Neuronal stem cell (in vitro differentiated cells): Measurements from ENCODE around the gene GPR162.

Source experiments
- DNase-seq: peaks from one replicate; pipeline ENCODE4 v3.0.0-alpha.2; 2013; ENCODE audit warnings: low spot score
- H2AFZ ChIP-seq: one replicate; pipeline ENCODE4 v1.6.1; 2013; ENCODE audit warnings: mild to moderate bottlenecking, low read length, inconsistent platforms
- H2AK5ac ChIP-seq: 2 replicates; pipeline ENCODE4 v1.6.1; 2013; ENCODE audit warnings: low read depth, mild to moderate bottlenecking, inconsistent platforms, low read length, moderate library complexity, mixed read lengths
- H2BK120ac ChIP-seq: 2 replicates; pipeline ENCODE4 v1.6.1; 2013; ENCODE audit warnings: low read depth, mild to moderate bottlenecking, inconsistent platforms, low read length, moderate library complexity, mixed read lengths
- H2BK12ac ChIP-seq: one replicate; pipeline ENCODE4 v1.6.1; 2013; ENCODE audit warnings: low read length, inconsistent platforms
- H2BK15ac ChIP-seq: 2 replicates; pipeline ENCODE4 v1.6.1; 2013; ENCODE audit warnings: mild to moderate bottlenecking, low read length, inconsistent platforms, mixed read lengths
- H2BK5ac ChIP-seq: one replicate; pipeline ENCODE4 v1.6.1; 2013; ENCODE audit warnings: inconsistent platforms, mild to moderate bottlenecking, low read length, moderate library complexity
- H3K14ac ChIP-seq: one replicate; pipeline ENCODE4 v1.6.1; 2013; ENCODE audit warnings: low read length, inconsistent platforms
- H3K18ac ChIP-seq: 2 replicates; pipeline ENCODE4 v1.6.1; 2013; ENCODE audit warnings: low read length, inconsistent platforms
- H3K23ac ChIP-seq: 2 replicates; pipeline ENCODE4 v1.6.1; 2013; ENCODE audit warnings: low read depth, mild to moderate bottlenecking, mixed read lengths, low read length, inconsistent platforms; ENCODE audit not compliant: poor library complexity
- H3K27ac ChIP-seq: replicated peaks from 3 replicates; pipeline ENCODE4 v1.5.1; 2013; ENCODE audit warnings: low read length, inconsistent platforms
- H3K27me3 ChIP-seq, 3 experiments: 2 replicates each; pipeline ENCODE4 v1.6.1; 2013; ENCODE audit warnings: low read length in 3 of 3, mild to moderate bottlenecking in 2 of 3, inconsistent platforms in 1 of 3, low read depth in 1 of 3, mixed read lengths in 1 of 3, moderate library complexity in 1 of 3; ENCODE audit not compliant: control insufficient read depth in 3 of 3, insufficient read depth in 3 of 3
- H3K36me3 ChIP-seq, 2 donors: replicated peaks in 1 of 2; 2 replicates each; pipeline ENCODE4 v1.6.1; 2013; ENCODE audit warnings: low read length in 2 of 2; ENCODE audit not compliant: control insufficient read depth in 2 of 2, insufficient read depth in 2 of 2
- H3K4ac ChIP-seq: 2 replicates; pipeline ENCODE4 v1.6.1; 2013; ENCODE audit warnings: inconsistent platforms, mild to moderate bottlenecking, low read length, moderate library complexity
- H3K4me1 ChIP-seq, 2 donors: 1 replicate in 1 of 2; 2 replicates in 1 of 2; pipeline ENCODE4 v1.6.1; 2013; ENCODE audit warnings: low read length in 2 of 2, low read depth in 1 of 2; ENCODE audit not compliant: control insufficient read depth in 2 of 2, insufficient read depth in 1 of 2
- H3K4me2 ChIP-seq: one replicate; pipeline ENCODE4 v1.6.1; 2013; ENCODE audit warnings: mild to moderate bottlenecking, low read length, inconsistent platforms; ENCODE audit not compliant: insufficient read depth, poor library complexity, severe bottlenecking
- H3K4me3 ChIP-seq, 2 donors: 2 replicates each; pipeline ENCODE4 v1.5.1; 2013; ENCODE audit warnings: low read length in 2 of 2, mild to moderate bottlenecking in 2 of 2, inconsistent platforms in 1 of 2, moderate library complexity in 1 of 2
- H3K79me1 ChIP-seq: one replicate; pipeline ENCODE4 v1.6.1; 2013; ENCODE audit warnings: low read depth, mild to moderate bottlenecking, inconsistent platforms, low read length, moderate library complexity
- H3K9ac ChIP-seq: one replicate; pipeline ENCODE4 v1.6.1; 2013; ENCODE audit warnings: mild to moderate bottlenecking, low read depth, low read length, inconsistent platforms; ENCODE audit not compliant: poor library complexity
- H3K9me3 ChIP-seq, 2 donors: replicated peaks in 1 of 2; 2 replicates each; pipeline versions ENCODE3 to v1.6.1; 2013; ENCODE audit warnings: low read length in 2 of 2, mild to moderate bottlenecking in 2 of 2, inconsistent platforms in 1 of 2, low read depth in 1 of 2, mixed read lengths in 1 of 2, moderate library complexity in 1 of 2; ENCODE audit not compliant: control insufficient read depth in 2 of 2, insufficient read depth in 1 of 2
- H4K8ac ChIP-seq: one replicate; pipeline ENCODE4 v1.6.1; 2013; ENCODE audit warnings: low read depth, mild to moderate bottlenecking, inconsistent platforms, low read length, moderate library complexity
- H4K91ac ChIP-seq: one replicate; pipeline ENCODE4 v1.6.1; 2013; ENCODE audit warnings: low read length, low read depth, mild to moderate bottlenecking, inconsistent platforms; ENCODE audit not compliant: poor library complexity
- WGBS, 2 donors: extraction: QIAGEN DNeasy Blood & Tissue Kit; methylation state at CpG; one replicate each; pipeline ENCODE4 v1.1.7; 2013; ENCODE audit warnings: missing lambda C conversion rate in 2 of 2, mixed read lengths in 1 of 2; ENCODE audit not compliant: insufficient read length in 2 of 2, insufficient replicate concordance in 1 of 2; ENCODE audit errors: extremely low coverage in 2 of 2; 5-methylcytosine and 5-hydroxymethylcytosine counted together

Gene GPR162

GRCh38 chr12:6827437-6827911 is 5.9 kb downstream of the GPR162 start:
- H3K27ac ChIP-seq = peak overlapping the region; percentile 83
- peak overlapping the region; percentile 75 for H2BK12ac ChIP-seq
- H3K9ac ChIP-seq = no peak overlapping the region
- peak overlapping the region; percentile 38 for H3K4me2 ChIP-seq
- H3K36me3 ChIP-seq = peaks cover 29% of the 10 kb centered on the region in 2 donors
- peak overlapping the region; percentile 63 for H3K18ac ChIP-seq
- peak overlapping the region; percentile 71 for H3K4ac ChIP-seq
- H4K8ac ChIP-seq = no peak overlapping the region
- peak overlapping the region in 1 of 2 donors; percentile 25 for H3K4me3 ChIP-seq
- no peak overlapping the region for H2BK5ac ChIP-seq
- peak overlapping the region; percentile 82 for H2BK15ac ChIP-seq
- H2AK5ac ChIP-seq = peak overlapping the region; percentile 96
- peak; percentile 83 for DNase-seq
- H3K23ac ChIP-seq = no peak overlapping the region
- no CpG with 5 or more reads among the region's 8 CpGs for WGBS, 2 donors
- no peak overlapping the region for H3K14ac ChIP-seq
- H3K9me3 ChIP-seq = peaks cover 0 to 3% of the 10 kb centered on the region in 2 donors
- H2BK120ac ChIP-seq = no peak overlapping the region
- H2AFZ ChIP-seq = peak overlapping the region; percentile 60
- H3K4me1 ChIP-seq = peaks cover 16 to 28% of the 10 kb centered on the region in 2 donors
- peaks cover 36% of the 10 kb centered on the region for H3K79me1 ChIP-seq
- H3K27me3 ChIP-seq = no peaks in the 10 kb centered on the region
- no peak overlapping the region for H4K91ac ChIP-seq

- H3K18ac ChIP-seq = peak within 1 kb of the TSS; percentile 95
- peak within 1 kb of the TSS; percentile 99 for H3K14ac ChIP-seq
- H3K9me3 ChIP-seq = peaks cover 0 to 3% of the 10 kb centered on the region in 2 donors
- no CpG with 5 or more reads among the region's 60 CpGs for WGBS, 2 donors
- H3K4me1 ChIP-seq = peaks cover 16 to 22% of the 10 kb centered on the region in 2 donors
- peak within 1 kb of the TSS; percentile 91 for H3K27ac ChIP-seq
- peak within 1 kb of the TSS; percentile 48 for H4K8ac ChIP-seq
- H3K36me3 ChIP-seq = peaks cover 29 to 31% of the 10 kb centered on the region in 2 donors
- H2AFZ ChIP-seq = peak within 1 kb of the TSS; percentile 61
- peak within 1 kb of the TSS; percentile 89 for H2BK120ac ChIP-seq
- H3K4me3 ChIP-seq = peak within 1 kb of the TSS; percentile 87 to 99
- peak within 1 kb of the TSS; percentile 98 for H3K9ac ChIP-seq
- H2BK5ac ChIP-seq = peak within 1 kb of the TSS; percentile 83
- peak within 1 kb of the TSS; percentile 82 for H2BK12ac ChIP-seq
- H3K27me3 ChIP-seq = no peaks in the 10 kb centered on the region
- peak within 1 kb of the TSS; percentile 99 for H2AK5ac ChIP-seq
- peak within 1 kb of the TSS; percentile 77 for H3K4me2 ChIP-seq
- peak within 1 kb of the TSS; percentile 82 for H2BK15ac ChIP-seq
- peak within 1 kb of the TSS; percentile 89 for H4K91ac ChIP-seq
- no peak for DNase-seq
- H3K23ac ChIP-seq = peak within 1 kb of the TSS; percentile 98
- peaks cover 36% of the 10 kb centered on the region for H3K79me1 ChIP-seq
- H3K4ac ChIP-seq = peak within 1 kb of the TSS; percentile 94
Measured at GRCh38 chr12:6827982-6828780, 6.6 kb downstream of the GPR162 start, which contains the start of gene P3H3. Gene P3H3 (plus strand): TSS chr12:6828407. CDS start chr12:6828441, 34 bp downstream.

GRCh38 chr12:6828781-6829535 is 7.3 kb downstream of the GPR162 start:
- Histone ChIP-seq H2BK5ac (peak overlapping the region; percentile 83), H3K79me1 (peaks cover 35% of the 10 kb centered on the region), H3K36me3 (peaks cover 35 to 39% of the 10 kb centered on the region in 2 donors), H2BK120ac (peak overlapping the region; percentile 89), H3K4me2 (peak overlapping the region; percentile 77), H3K4ac (peak overlapping the region; percentile 94), H2BK15ac (peak overlapping the region; percentile 45), H2AFZ (peak overlapping the region; percentile 61), H3K14ac (peak overlapping the region; percentile 85), H3K23ac (peak overlapping the region; percentile 98), H3K9ac (peak overlapping the region; percentile 98), H4K91ac (peak overlapping the region; percentile 89), H3K27me3 (no peaks in the 10 kb centered on the region), H3K18ac (peak overlapping the region; percentile 95), H3K27ac (peak overlapping the region; percentile 66), H2AK5ac (peak overlapping the region; percentile 99), H4K8ac (peak overlapping the region; percentile 48), H3K4me3 (peak overlapping the region; percentile 87 to 99), H3K9me3 (peaks cover 0 to 1% of the 10 kb centered on the region in 2 donors), H2BK12ac (peak overlapping the region; percentile 82), H3K4me1 (peaks cover 16 to 17% of the 10 kb centered on the region in 2 donors)
- no CpG with 5 or more reads among the region's 71 CpGs for WGBS, 2 donors
- no peak for DNase-seq
